HepG2 (cell line): ENCODE measurements around the gene GPHN. TPM values are rescaled to one million over a fixed set of nuclear protein-coding genes. Genes with fewer than 3 reads are reported as not detected.

ENCODE experiments used
- ATAC-seq: fragments of 200-7000 bp; cut with Tn5 transposase; 3 replicates; pipeline ENCODE4 v1.9.1; 2020; ENCODE audit warnings: mild to moderate bottlenecking, moderate library complexity
- BruUV-seq: library from RNA; stranded (reverse); fragments of 400-500 nt; replicated peaks from 2 replicates; lab custom pipeline; 2021; lab: Mats Ljungman, UMichigan
- CTCF ChIA-PET: fragments of 300-600 bp; formaldehyde crosslinking; extraction: SDS; loops from one replicate; lab custom pipeline; 2021; ENCODE audit warnings: low total read pairs, inconsistent platforms, low intra/inter-chr PET ratio; lab: Yijun Ruan, JAX
- POLR2A ChIA-PET: fragments of 350-600 bp; sonication (Branson Sonifier 250); formaldehyde crosslinking; loops from one replicate; lab custom pipeline; 2020; ENCODE audit warnings: antibody characterized with exemption, inconsistent platforms; lab: Yijun Ruan, JAX
- DNase-seq: peaks from one replicate; pipeline ENCODE4 v3.0.0-alpha.2; 2015; ENCODE audit warnings: low spot score
- FAIRE-seq: peaks from 3 replicates; lab custom pipeline; 2011; peaks lifted over from hg19 to GRCh38; lab: Jason Lieb, UNC
- H2AFZ ChIP-seq: one replicate; pipeline ENCODE4 v1.6.1; 2011; ENCODE audit warnings: low read length, inconsistent platforms
- H3K27ac ChIP-seq: fragments of 300-600 bp; 3 replicates; pipeline ENCODE4 v1.8.0; 2011; ENCODE audit warnings: mixed run types, mild to moderate bottlenecking, mixed read lengths, low read length, inconsistent platforms; ENCODE audit not compliant: insufficient read depth; ENCODE audit errors: extremely low read length
- H3K27me3 ChIP-seq, 2 experiments: fragments of 200-600 bp in 1 of 2; 2 replicates in 1 of 2; 3 replicates in 1 of 2; pipeline versions ENCODE4 v1.6.0 to v1.8.0; 2011; ENCODE audit warnings: low read length in 2 of 2, mild to moderate bottlenecking in 2 of 2, moderate library complexity in 2 of 2, inconsistent platforms in 1 of 2; ENCODE audit not compliant: insufficient read depth in 2 of 2, control insufficient read depth in 1 of 2
- H3K36me3 ChIP-seq, 2 experiments: fragments of 200-600 bp in 1 of 2; replicated peaks in 1 of 2; 2 replicates in 1 of 2; 3 replicates in 1 of 2; pipeline versions ENCODE4 v1.5.1 to v1.8.0; 2011; ENCODE audit warnings: low read length in 2 of 2, inconsistent platforms in 1 of 2; ENCODE audit not compliant: insufficient read depth in 2 of 2, control insufficient read depth in 1 of 2
- H3K4me1 ChIP-seq: 2 replicates; pipeline ENCODE4 v1.5.1; 2012; ENCODE audit warnings: low read length, inconsistent platforms; ENCODE audit not compliant: insufficient read depth
- H3K4me2 ChIP-seq: 2 replicates; pipeline ENCODE4 v1.6.0; 2011; ENCODE audit warnings: low read depth, low read length, inconsistent platforms
- H3K4me3 ChIP-seq, 3 experiments: fragments of 200-600 bp in 1 of 3; sonication (generic), shearing (Covaris generic) in 1 of 3; replicated peaks in 1 of 3; 2 replicates each; pipeline ENCODE4 v1.5.1; 2011 to 2016; ENCODE audit warnings: low read length in 3 of 3, inconsistent platforms in 2 of 3, low read depth in 2 of 3, mild to moderate bottlenecking in 2 of 3, control low read depth in 1 of 3, mixed read lengths in 1 of 3; ENCODE audit not compliant: insufficient read depth in 1 of 3
- H3K79me2 ChIP-seq: one replicate; pipeline ENCODE4 v1.6.1; 2011; ENCODE audit warnings: low read length, inconsistent platforms; ENCODE audit not compliant: insufficient read depth
- H3K9ac ChIP-seq: 2 replicates; pipeline ENCODE4 v1.6.0; 2011; ENCODE audit warnings: mild to moderate bottlenecking, low read depth, low read length, inconsistent platforms; ENCODE audit not compliant: insufficient read depth
- H3K9me3 ChIP-seq: 2 replicates; pipeline ENCODE4 v1.5.1; 2012; ENCODE audit warnings: mild to moderate bottlenecking, low read length
- H4K20me1 ChIP-seq: 2 replicates; pipeline ENCODE4 v1.6.0; 2011; ENCODE audit warnings: inconsistent platforms, mild to moderate bottlenecking, low read length, moderate library complexity; ENCODE audit not compliant: insufficient read depth
- AGO1 ChIP-seq: fragments of 200-400 bp; formaldehyde crosslinking; IDR thresholded peaks from 2 replicates; pipeline ENCODE4 v1.6.1; 2017; ENCODE audit warnings: mild to moderate bottlenecking, low read depth, low read length, moderate library complexity; ENCODE audit not compliant: poor library complexity, severe bottlenecking
- CREB1 ChIP-seq, 2 experiments: fragments of 450-650 bp in 1 of 2; IDR thresholded peaks; 2 replicates each; pipeline ENCODE4 v1.6.1; 2016 to 2017; ENCODE audit warnings: control low read depth in 1 of 2, mild to moderate bottlenecking in 1 of 2, missing compliant biosample characterization in 1 of 2, missing genetic modification characterization in 1 of 2
- FOXA1 ChIP-seq, 2 experiments: fragments of 450-650 bp in 1 of 2; sonication (generic) in 1 of 2; formaldehyde crosslinking in 1 of 2; IDR thresholded peaks; 2 replicates each; pipeline versions ENCODE4 v1.4.0 to v1.6.1; 2016 to 2020; ENCODE audit warnings: missing genetic modification reagents in 1 of 2
- TFAP4 ChIP-seq: sonication (generic); IDR thresholded peaks from 2 replicates; pipeline ENCODE4 v1.6.1; 2016; ENCODE audit warnings: low read depth, borderline replicate concordance
- ZNF883 ChIP-seq: sonication (generic); formaldehyde crosslinking; IDR thresholded peaks from 2 replicates; pipeline ENCODE4 v1.5.1; 2020; ENCODE audit warnings: mild to moderate bottlenecking, missing genetic modification reagents; ENCODE audit errors: not compliant biosample characterization
- in situ Hi-C: cut with HindIII; loops from 2 replicates; pipeline ENCODE4 v1.10.0; 2017; ENCODE audit warnings: low pct_unique_long_range_greater_than_20kb; ENCODE audit not compliant: extremely low pct_ligation_motif_present
- intact Hi-C: fragments of 100-400 bp; cut with micrococcal nuclease; formaldehyde crosslinking; loops from one replicate; pipeline ENCODE4 v1.10.0; 2022; ENCODE audit not compliant: unreplicated experiment
- polyA plus RNA-seq, 8 experiments: library from polyadenylated mRNA; depleted of rRNA in 3 of 8; stranded (reverse) in 7 of 8; unstranded in 1 of 8; fragments of >200 nt; fragmentation: Illumina TruSeq in 4 of 8; extraction: Trizol in 4 of 8; gene quantifications; 2 replicates each; pipeline versions ENCODE4 v1.2.1 to v1.2.3, GENCODE V29; 2011 to 2016; ENCODE audit warnings: low read depth in 4 of 8, missing spikeins in 1 of 8, mixed read lengths in 1 of 8; ENCODE audit not compliant: insufficient read depth in 1 of 8
- total RNA-seq, 5 experiments: library from RNA; depleted of rRNA; stranded (reverse); fragments of >200 nt; fragmentation: Illumina TruSeq; extraction: Trizol; gene quantifications; 2 replicates each; pipeline ENCODE4 v1.2.3, GENCODE V29; 2016; ENCODE audit warnings: low read depth in 1 of 5

GPHN gene
- total and polyA plus RNA-seq, 2 of the 13 experiments (the other 11 are each of a cell fraction or from before 2014, with no cell fraction given), result 12.7 to 19.2 TPM

- FAIRE-seq (no peak), ATAC-seq (no peak), DNase-seq (no peak)
- H3K4me1 ChIP-seq, result no peaks in the 10 kb centered on the region
- POLR2A ChIA-PET, result no interaction called here
- peaks cover 6% of the 10 kb centered on the region for H3K79me2 ChIP-seq
- no TSS peak for BruUV-seq
- H3K9me3 ChIP-seq, result no peaks in the 10 kb centered on the region
- no peak overlapping the region for H3K4me3 ChIP-seq
- TF ChIP-seq ZNF883, result no peak
- TF ChIP-seq CREB1 (IDR thresholded peaks at IDR 0.05), result peak; percentile 36; the same call in 1 of the 2 replicates
- TF ChIP-seq CREB1 (CRISPR knock-in tag; IDR thresholded peaks at IDR 0.05), result no peak
- intact Hi-C loops, result no loop called here
- no peak overlapping the region for H3K4me2 ChIP-seq
- H3K27ac ChIP-seq, result no peak overlapping the region
- H3K27me3 ChIP-seq, result no peaks in the 10 kb centered on the region
- no peak overlapping the region for H2AFZ ChIP-seq
- in situ Hi-C loops, result loop anchor here (10.0 kb wide), 1 partner anchor 485 kb away; no protein-coding TSS in a partner anchor
- CTCF ChIA-PET, result no interaction called here
- H3K36me3 ChIP-seq, result no peaks in the 10 kb centered on the region
- no peak overlapping the region for H3K9ac ChIP-seq
- H4K20me1 ChIP-seq, result no peaks in the 10 kb centered on the region
These were observed 121.6 kb downstream of the GPHN start for GRCh38 chr14:66629499-66629898.

- Histone ChIP-seq H3K27me3 (no peaks in the 10 kb centered on the region), H3K4me3 (no peak overlapping the region), H4K20me1 (no peaks in the 10 kb centered on the region), H3K79me2 (peaks cover 2% of the 10 kb centered on the region), H3K27ac (no peak overlapping the region), H2AFZ (no peak overlapping the region), H3K4me2 (no peak overlapping the region), H3K36me3 (no peaks in the 10 kb centered on the region), H3K9me3 (no peaks in the 10 kb centered on the region), H3K4me1 (peaks cover 7% of the 10 kb centered on the region), H3K9ac (no peak overlapping the region)
- ATAC-seq, result peak; percentile 57
- CTCF ChIA-PET, result no interaction called here
- TF ChIP-seq TFAP4 (peak; percentile 52; the same call in 1 of the 2 replicates), AGO1 (no peak), FOXA1 (IDR thresholded peaks at IDR 0.05) (no peak), FOXA1 (CRISPR knock-in tag; IDR thresholded peaks at IDR 0.05) (peak; percentile 14; the same call in 1 of the 2 replicates)
- POLR2A ChIA-PET, result no interaction called here
- FAIRE-seq, result no peak
- in situ Hi-C loops (no loop called here), intact Hi-C loops (no loop called here)
- DNase-seq, result peak; percentile 21
- no TSS peak for BruUV-seq
These were observed 126.9 kb downstream of the GPHN start for GRCh38 chr14:66634876-66635275.
